Measurements from ENCODE around the gene ATXN1.

Gene ATXN1

GRCh38 chr6:16316741-16317251 is 444.5 kb downstream of the ATXN1 start:
- DNase-seq (ENCODE audit: extremely low read depth, insufficient read length): no peak
- H3K4me3 ChIP-seq (replicated peaks; ENCODE audit: low read depth, low read length): no peak overlapping the region
- peak; percentile 83 for TF ChIP-seq CTCF (IDR thresholded peaks at IDR 0.05; ENCODE audit: insufficient read depth, low read length, poor library complexity, severe bottlenecking)
- no peaks in the 10 kb centered on the region; the same call in 1 of the 2 replicates for H3K36me3 ChIP-seq (ENCODE audit: control insufficient read depth, insufficient read depth, low read length)
- H3K27me3 ChIP-seq (replicated peaks; ENCODE audit: control insufficient read depth, insufficient read depth, low read length): no peaks in the 10 kb centered on the region

- no peak for TF ChIP-seq CTCF (IDR thresholded peaks at IDR 0.05; ENCODE audit: insufficient read depth, low read length, poor library complexity, severe bottlenecking)
- Histone ChIP-seq H3K27me3 (replicated peaks; ENCODE audit: control insufficient read depth, insufficient read depth, low read length) (no peaks in the 10 kb centered on the region), H3K4me3 (replicated peaks; ENCODE audit: low read depth, low read length) (no peak overlapping the region), H3K36me3 (ENCODE audit: control insufficient read depth, insufficient read depth, low read length) (no peaks in the 10 kb centered on the region; the same call in 1 of the 2 replicates)
- no peak for DNase-seq (ENCODE audit: extremely low read depth, insufficient read length)
Observed at GRCh38 chr6:16314296-16314695, 447.0 kb downstream of the ATXN1 start.

GRCh38 chr6:16313732-16314131 is 447.5 kb downstream of the ATXN1 start:
- Histone ChIP-seq H3K36me3 (ENCODE audit: control insufficient read depth, insufficient read depth, low read length) (no peaks in the 10 kb centered on the region; the same call in 1 of the 2 replicates), H3K27me3 (replicated peaks; ENCODE audit: control insufficient read depth, insufficient read depth, low read length) (no peaks in the 10 kb centered on the region), H3K4me3 (replicated peaks; ENCODE audit: low read depth, low read length) (no peak overlapping the region)
- TF ChIP-seq CTCF (IDR thresholded peaks at IDR 0.05; ENCODE audit: insufficient read depth, low read length, poor library complexity, severe bottlenecking): no peak
- DNase-seq (ENCODE audit: extremely low read depth, insufficient read length): no peak

- no peak for DNase-seq (ENCODE audit: extremely low read depth, insufficient read length)
- Histone ChIP-seq H3K36me3 (ENCODE audit: control insufficient read depth, insufficient read depth, low read length) (no peaks in the 10 kb centered on the region), H3K4me3 (replicated peaks; ENCODE audit: low read depth, low read length) (no peak overlapping the region), H3K27me3 (replicated peaks; ENCODE audit: control insufficient read depth, insufficient read depth, low read length) (no peaks in the 10 kb centered on the region)
- no peak for TF ChIP-seq CTCF (IDR thresholded peaks at IDR 0.05; ENCODE audit: insufficient read depth, low read length, poor library complexity, severe bottlenecking)
Observed at GRCh38 chr6:16311763-16312162, 449.5 kb downstream of the ATXN1 start.

GRCh38 chr6:16306334-16306733 is 454.9 kb downstream of the ATXN1 start:
- Histone ChIP-seq H3K4me3 (replicated peaks; ENCODE audit: low read depth, low read length) (peak overlapping the region; percentile 54), H3K27me3 (replicated peaks; ENCODE audit: control insufficient read depth, insufficient read depth, low read length) (no peaks in the 10 kb centered on the region), H3K36me3 (ENCODE audit: control insufficient read depth, insufficient read depth, low read length) (peaks cover 2% of the 10 kb centered on the region)
- TF ChIP-seq CTCF (IDR thresholded peaks at IDR 0.05; ENCODE audit: insufficient read depth, low read length, poor library complexity, severe bottlenecking): no peak
- no peak for DNase-seq (ENCODE audit: extremely low read depth, insufficient read length)

GRCh38 chr6:16305788-16306187 is 455.5 kb downstream of the ATXN1 start:
- Histone ChIP-seq H3K27me3 (replicated peaks; ENCODE audit: control insufficient read depth, insufficient read depth, low read length) (no peaks in the 10 kb centered on the region), H3K36me3 (ENCODE audit: control insufficient read depth, insufficient read depth, low read length) (peaks cover 2% of the 10 kb centered on the region), H3K4me3 (replicated peaks; ENCODE audit: low read depth, low read length) (peak overlapping the region; percentile 54)
- DNase-seq (ENCODE audit: extremely low read depth, insufficient read length): peak; percentile 63
- no peak for TF ChIP-seq CTCF (IDR thresholded peaks at IDR 0.05; ENCODE audit: insufficient read depth, low read length, poor library complexity, severe bottlenecking)
